Osteoblast (primary cell): Measurements from ENCODE around the gene GABRB3. TPM values are rescaled to one million over a fixed set of nuclear protein-coding genes. Genes with fewer than 3 reads are reported as not detected.

Experiments
- DNase-seq: peaks from one replicate; pipeline ENCODE4 v3.0.0; 2011; ENCODE audit warnings: low spot score, mixed read lengths; ENCODE audit not compliant: insufficient read length; ENCODE audit errors: missing footprints
- H2AFZ ChIP-seq: 2 replicates; pipeline ENCODE4 v1.6.0; 2011; ENCODE audit warnings: mild to moderate bottlenecking, low read length
- H3K27ac ChIP-seq: 2 replicates; pipeline ENCODE4 v1.5.1; 2011; ENCODE audit warnings: mild to moderate bottlenecking, low read depth, low read length, moderate library complexity
- H3K27me3 ChIP-seq: 2 replicates; pipeline ENCODE4 v1.6.0; 2012; ENCODE audit warnings: mild to moderate bottlenecking, control low read depth, inconsistent platforms, low read length, moderate library complexity; ENCODE audit not compliant: insufficient read depth
- H3K36me3 ChIP-seq: 2 replicates; pipeline ENCODE4 v1.5.1; 2011; ENCODE audit warnings: mild to moderate bottlenecking, low read length, control low read depth, moderate library complexity; ENCODE audit not compliant: insufficient read depth
- H3K4me1 ChIP-seq: 2 replicates; pipeline ENCODE4 v1.5.1; 2011; ENCODE audit warnings: mild to moderate bottlenecking, low read length, control low read depth, moderate library complexity; ENCODE audit not compliant: insufficient read depth
- H3K4me2 ChIP-seq: 2 replicates; pipeline ENCODE4 v1.6.0; 2011; ENCODE audit warnings: mild to moderate bottlenecking, low read length; ENCODE audit not compliant: insufficient read depth
- H3K4me3 ChIP-seq: fragments of 200-600 bp; sonication (generic); 3 replicates; pipeline ENCODE4 v1.5.1; 2012; ENCODE audit warnings: mild to moderate bottlenecking, low read length, inconsistent platforms; ENCODE audit not compliant: insufficient read depth
- H3K79me2 ChIP-seq: 2 replicates; pipeline ENCODE4 v1.6.0; 2012; ENCODE audit warnings: mild to moderate bottlenecking, low read length, control low read depth, inconsistent platforms; ENCODE audit not compliant: insufficient read depth
- H3K9me3 ChIP-seq: 2 replicates; pipeline ENCODE4 v1.5.1; 2011; ENCODE audit warnings: low read depth, low read length, control low read depth
- H4K20me1 ChIP-seq: 2 replicates; pipeline ENCODE4 v1.6.0; 2012; ENCODE audit warnings: mild to moderate bottlenecking, low read length, control low read depth; ENCODE audit not compliant: insufficient read depth
- CTCF ChIP-seq: IDR thresholded peaks from 2 replicates; pipeline ENCODE4 v1.5.1; 2011; ENCODE audit warnings: mild to moderate bottlenecking, low read depth, low read length, moderate library complexity; ENCODE audit errors: extremely low read depth
- total RNA-seq: library from RNA; depleted of rRNA; stranded (reverse); fragments of >200 nt; gene quantifications from 2 replicates; pipeline ENCODE4 v1.2.3, GENCODE V29; 2012

Gene GABRB3
- total RNA-seq, 1 donor, result under 0.01 TPM

- H3K36me3 ChIP-seq, result no peaks in the 10 kb centered on the region
- no peaks in the 10 kb centered on the region for H3K4me1 ChIP-seq
- H3K4me2 ChIP-seq, result no peak overlapping the region
- no peak overlapping the region for H2AFZ ChIP-seq
- H3K9me3 ChIP-seq, result peaks cover 3% of the 10 kb centered on the region
- H3K79me2 ChIP-seq, result no peaks in the 10 kb centered on the region
- H3K4me3 ChIP-seq, result no peak overlapping the region
- H4K20me1 ChIP-seq, result no peaks in the 10 kb centered on the region
- no peaks in the 10 kb centered on the region for H3K27me3 ChIP-seq
- no peak for DNase-seq
- no peak for TF ChIP-seq CTCF
- no peak overlapping the region for H3K27ac ChIP-seq
Observed at GRCh38 chr15:26623071-26623470, 149.8 kb downstream of the GABRB3 start.

- no peak for TF ChIP-seq CTCF
- Histone ChIP-seq H3K79me2 (no peaks in the 10 kb centered on the region), H3K27ac (no peak overlapping the region), H3K4me2 (no peak overlapping the region), H2AFZ (no peak overlapping the region), H3K36me3 (no peaks in the 10 kb centered on the region), H3K27me3 (no peaks in the 10 kb centered on the region), H3K9me3 (peaks cover 3% of the 10 kb centered on the region), H4K20me1 (no peaks in the 10 kb centered on the region), H3K4me1 (no peaks in the 10 kb centered on the region), H3K4me3 (no peak overlapping the region)
- DNase-seq, result no peak
Observed at GRCh38 chr15:26621816-26622215, 151.1 kb downstream of the GABRB3 start.

GRCh38 chr15:26620528-26621458 lies 152.1 kb downstream of the GABRB3 start:
- Histone ChIP-seq H3K27ac (no peak overlapping the region), H3K9me3 (peaks cover 3% of the 10 kb centered on the region), H3K36me3 (no peaks in the 10 kb centered on the region), H3K4me3 (no peak overlapping the region), H3K4me1 (no peaks in the 10 kb centered on the region), H3K27me3 (no peaks in the 10 kb centered on the region), H3K4me2 (no peak overlapping the region), H3K79me2 (no peaks in the 10 kb centered on the region), H2AFZ (no peak overlapping the region), H4K20me1 (no peaks in the 10 kb centered on the region)
- no peak for TF ChIP-seq CTCF
- no peak for DNase-seq

- H3K27ac ChIP-seq, result no peak overlapping the region
- H3K27me3 ChIP-seq, result no peaks in the 10 kb centered on the region
- no peaks in the 10 kb centered on the region for H3K4me1 ChIP-seq
- no peaks in the 10 kb centered on the region for H3K9me3 ChIP-seq
- TF ChIP-seq CTCF, result no peak
- DNase-seq, result no peak
- H3K4me3 ChIP-seq, result no peak overlapping the region
- no peaks in the 10 kb centered on the region for H3K79me2 ChIP-seq
- H3K4me2 ChIP-seq, result no peak overlapping the region
- H3K36me3 ChIP-seq, result no peaks in the 10 kb centered on the region
- no peak overlapping the region for H2AFZ ChIP-seq
- no peaks in the 10 kb centered on the region for H4K20me1 ChIP-seq
Observed at GRCh38 chr15:26615927-26616302, 157.0 kb downstream of the GABRB3 start.
